ENCODE results near the gene MYO9B.

DNA sequence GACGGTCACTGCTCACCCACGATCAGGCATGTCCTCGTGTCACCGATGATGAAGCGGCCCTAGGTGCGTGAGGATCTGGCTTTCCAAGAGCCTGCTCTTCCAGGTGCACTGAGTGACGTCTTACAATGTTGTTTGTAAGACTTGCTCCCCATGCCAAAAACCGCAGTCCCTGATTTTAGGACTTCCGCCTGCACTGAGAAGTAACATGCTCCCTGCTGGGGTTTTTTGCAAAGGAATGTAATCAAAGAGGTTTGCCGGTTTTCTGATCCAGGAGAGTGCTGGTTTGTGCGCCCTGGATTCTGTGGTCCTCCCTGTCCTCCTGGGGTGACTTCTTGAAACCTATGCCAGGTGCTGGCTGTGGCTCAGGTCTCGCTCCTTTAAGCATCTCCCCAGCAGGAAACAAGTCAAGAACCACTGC lies 38.8 kb downstream of the MYO9B start:
- TF ChIP-seq KAT7 (CRISPR knock-in tag; IDR thresholded peaks at IDR 0.05; ENCODE audit: borderline replicate concordance): no peak
- TF ChIP-seq SP1 (CRISPR knock-in tag; conservative IDR thresholded peaks at IDR 0.05): 0 out of 2 replicates have a peak, but pooled peaks have one; percentile 26
